CD14-positive monocyte (primary cell): ENCODE measurements around the gene SESN3. TPM values are rescaled to one million over a fixed set of nuclear protein-coding genes. Genes with fewer than 3 reads are reported as not detected.

Source experiments
- DNase-seq, 3 donors: peaks; one replicate each; pipeline ENCODE4 v3.0.0-alpha.2; 2011 to 2022
- H2AFZ ChIP-seq: 2 replicates; pipeline ENCODE4 v1.6.0; 2012; ENCODE audit warnings: mild to moderate bottlenecking, low read depth, low read length, inconsistent platforms; ENCODE audit not compliant: insufficient read depth, poor library complexity, severe bottlenecking
- H3K27ac ChIP-seq, 2 donors: 1 replicate in 1 of 2; 2 replicates in 1 of 2; pipeline ENCODE4 v1.5.1; 2012 to 2013; ENCODE audit warnings: low read length in 2 of 2, control low read depth in 1 of 2, inconsistent platforms in 1 of 2, low read depth in 1 of 2, mild to moderate bottlenecking in 1 of 2
- H3K27me3 ChIP-seq, 2 donors: one replicate each; pipeline versions ENCODE4 v1.6.0 to v1.6.1; 2011 to 2013; ENCODE audit warnings: low read length in 2 of 2; ENCODE audit not compliant: control insufficient read depth in 2 of 2, insufficient read depth in 2 of 2
- H3K36me3 ChIP-seq, 2 donors: replicated peaks in 1 of 2; 1 replicate in 1 of 2; 2 replicates in 1 of 2; pipeline versions ENCODE4 v1.5.1 to v1.6.1; 2012 to 2013; ENCODE audit warnings: low read length in 2 of 2, control low read depth in 1 of 2, inconsistent platforms in 1 of 2, mild to moderate bottlenecking in 1 of 2; ENCODE audit not compliant: insufficient read depth in 2 of 2, control insufficient read depth in 1 of 2
- H3K4me1 ChIP-seq, 2 donors: 1 replicate in 1 of 2; 2 replicates in 1 of 2; pipeline versions ENCODE4 v1.5.1 to v1.6.1; 2012 to 2013; ENCODE audit warnings: low read length in 2 of 2, control low read depth in 1 of 2, inconsistent platforms in 1 of 2, mild to moderate bottlenecking in 1 of 2, moderate library complexity in 1 of 2; ENCODE audit not compliant: insufficient read depth in 2 of 2, control insufficient read depth in 1 of 2
- H3K4me2 ChIP-seq: replicated peaks from 2 replicates; pipeline ENCODE3; 2012; ENCODE audit warnings: low read length, moderate library complexity, mild to moderate bottlenecking; ENCODE audit not compliant: poor library complexity, severe bottlenecking; ENCODE audit errors: extremely low read depth
- H3K4me3 ChIP-seq, 3 experiments: fragments of 200-600 bp in 1 of 3; sonication (generic) in 1 of 3; replicated peaks in 1 of 3; 1 replicate in 2 of 3; 2 replicates in 1 of 3; pipeline ENCODE4 v1.5.1; 2011 to 2013; ENCODE audit warnings: low read length in 3 of 3, mild to moderate bottlenecking in 3 of 3, control low read depth in 2 of 3, low read depth in 2 of 3, inconsistent platforms in 1 of 3, moderate library complexity in 1 of 3
- H3K79me2 ChIP-seq: 2 replicates; pipeline ENCODE4 v1.6.0; 2012; ENCODE audit warnings: mild to moderate bottlenecking, control low read depth, inconsistent platforms, low read length, moderate library complexity; ENCODE audit not compliant: insufficient read depth
- H3K9ac ChIP-seq: 2 replicates; pipeline ENCODE4 v1.6.0; 2017; ENCODE audit warnings: low read length, mild to moderate bottlenecking; ENCODE audit not compliant: insufficient read depth, poor library complexity, severe bottlenecking
- H3K9me3 ChIP-seq, 2 donors: replicated peaks in 1 of 2; 1 replicate in 1 of 2; 2 replicates in 1 of 2; pipeline versions ENCODE4 v1.5.1 to v1.6.1; 2012 to 2013; ENCODE audit warnings: low read length in 2 of 2, control low read depth in 1 of 2; ENCODE audit not compliant: control insufficient read depth in 1 of 2, insufficient read depth in 1 of 2
- H4K20me1 ChIP-seq: 2 replicates; pipeline ENCODE4 v1.6.0; 2012; ENCODE audit warnings: mild to moderate bottlenecking, low read length, control low read depth, moderate library complexity; ENCODE audit not compliant: insufficient read depth
- H3K27ac Mint-ChIP-seq, 7 donors: one replicate each; pipeline ENCODE4 v1.8.0; 2020; ENCODE audit warnings: mild to moderate bottlenecking in 7 of 7, mixed read lengths in 7 of 7, moderate library complexity in 6 of 7, inconsistent platforms in 2 of 7
- H3K27me3 Mint-ChIP-seq, 3 donors: one replicate each; pipeline ENCODE4 v1.8.0; 2021 to 2022; ENCODE audit warnings: low read depth in 3 of 3, mild to moderate bottlenecking in 3 of 3, mixed read lengths in 3 of 3, moderate library complexity in 3 of 3, inconsistent platforms in 1 of 3
- H3K36me3 Mint-ChIP-seq, 2 donors: one replicate each; pipeline ENCODE4 v1.8.0; 2020; ENCODE audit warnings: mixed read lengths in 2 of 2, inconsistent platforms in 1 of 2, mild to moderate bottlenecking in 1 of 2
- H3K4me1 Mint-ChIP-seq: one replicate; pipeline ENCODE4 v1.8.0; 2020; ENCODE audit warnings: mild to moderate bottlenecking, mixed read lengths
- H3K4me3 Mint-ChIP-seq, 2 donors: one replicate each; pipeline ENCODE4 v1.8.0; 2020; ENCODE audit warnings: mild to moderate bottlenecking in 2 of 2, mixed read lengths in 2 of 2, moderate library complexity in 1 of 2
- H3K9me3 Mint-ChIP-seq, 7 donors: one replicate each; pipeline ENCODE4 v1.8.0; 2020 to 2022; ENCODE audit warnings: mixed read lengths in 7 of 7, mild to moderate bottlenecking in 6 of 7, moderate library complexity in 6 of 7, inconsistent platforms in 2 of 7
- CTCF ChIP-seq: fragments of 200-600 bp; IDR thresholded peaks from one replicate; pipeline ENCODE4 v1.8.0; 2022; ENCODE audit warnings: antibody characterized with exemption, mild to moderate bottlenecking
- WGBS: methylation state at CpG from one replicate; pipeline ENCODE4 v1.1.5; 2013; ENCODE audit warnings: missing lambda C conversion rate; ENCODE audit not compliant: insufficient coverage; 5-methylcytosine and 5-hydroxymethylcytosine counted together
- intact Hi-C, 2 donors: fragments of 100-400 bp; cut with micrococcal nuclease; formaldehyde crosslinking; loops; one replicate each; pipeline versions ENCODE4 v1.15.0 to v1.15.1; 2023
- polyA plus RNA-seq, 3 donors: library from polyadenylated mRNA; depleted of rRNA in 1 of 3; unstranded in 2 of 3; stranded (reverse) in 1 of 3; fragments of 300-500 nt in 2 of 3; fragments of >200 nt in 1 of 3; fragmentation: Illumina TruSeq in 2 of 3; gene quantifications; 1 replicate in 2 of 3; 2 replicates in 1 of 3; pipeline ENCODE4 v1.2.3, GENCODE V29; 2012 to 2021

Gene SESN3
- polyA plus RNA-seq, 3 donors: 1.1 to 7.4 (median 1.4) TPM

- peak overlapping the region; percentile 73 for H3K9ac ChIP-seq
- H3K79me2 ChIP-seq: no peaks in the 10 kb centered on the region
- H3K27ac Mint-ChIP-seq: peak overlapping the region in 1 of 7 donors; percentile 76
- H3K9me3 ChIP-seq: no peaks in the 10 kb centered on the region
- intact Hi-C loops: loop anchor here (2.0 to 5.0 kb wide), 7 partner anchors 81 to 615 kb away; partner anchors contain the start of genes SESN3 (in 1 of the 2) and SRSF8 (in 1 of the 2)
- H3K27me3 ChIP-seq: peaks cover 0 to 6% of the 10 kb centered on the region in 2 donors
- H3K27ac ChIP-seq: no peak overlapping the region
- H3K4me3 Mint-ChIP-seq: peak overlapping the region; percentile 96 to 97
- no peaks in the 10 kb centered on the region for H3K36me3 Mint-ChIP-seq
- H3K4me1 Mint-ChIP-seq: peaks cover 35% of the 10 kb centered on the region
- DNase-seq: no peak
- H4K20me1 ChIP-seq: no peaks in the 10 kb centered on the region
- H3K27me3 Mint-ChIP-seq: peaks cover 2 to 16% (median 6%) of the 10 kb centered on the region in 3 donors
- peak overlapping the region; percentile 67 to 89 (median 75) for H3K4me3 ChIP-seq
- 26% methylated on average over 18 of the region's 23 CpGs for WGBS
- H3K4me2 ChIP-seq: peak overlapping the region; percentile 91
- no peak for TF ChIP-seq CTCF
- H2AFZ ChIP-seq: peak overlapping the region; percentile 95
- H3K36me3 ChIP-seq: no peaks in the 10 kb centered on the region
- H3K9me3 Mint-ChIP-seq: no peaks in the 10 kb centered on the region
- H3K4me1 ChIP-seq: peaks cover 22 to 33% of the 10 kb centered on the region in 2 donors
Observed at GRCh38 chr11:95149651-95150364, 81.2 kb downstream of the SESN3 start.

GRCh38 chr11:95148938-95149337 is 82.1 kb downstream of the SESN3 start:
- H3K4me1 ChIP-seq: peaks cover 22 to 33% of the 10 kb centered on the region in 2 donors
- H3K27me3 ChIP-seq: peaks cover 0 to 6% of the 10 kb centered on the region in 2 donors
- no peaks in the 10 kb centered on the region for H4K20me1 ChIP-seq
- peak overlapping the region in 2 of 7 donors; percentile 1 to 14 for H3K27ac Mint-ChIP-seq
- no peaks in the 10 kb centered on the region for H3K36me3 Mint-ChIP-seq
- no peaks in the 10 kb centered on the region for H3K36me3 ChIP-seq
- H2AFZ ChIP-seq: no peak overlapping the region
- no peak overlapping the region for H3K4me3 Mint-ChIP-seq
- no peak for DNase-seq
- no peaks in the 10 kb centered on the region for H3K9me3 ChIP-seq
- H3K4me1 Mint-ChIP-seq: peaks cover 33% of the 10 kb centered on the region
- intact Hi-C loops: no loop called here
- WGBS: 21% methylated on average over 1 of the region's 2 CpGs
- H3K27me3 Mint-ChIP-seq: peaks cover 2 to 20% (median 6%) of the 10 kb centered on the region in 3 donors
- no peak overlapping the region for H3K27ac ChIP-seq
- no peak overlapping the region for H3K9ac ChIP-seq
- H3K9me3 Mint-ChIP-seq: no peaks in the 10 kb centered on the region
- H3K4me2 ChIP-seq: no peak overlapping the region
- H3K4me3 ChIP-seq: no peak overlapping the region
- no peaks in the 10 kb centered on the region for H3K79me2 ChIP-seq
- TF ChIP-seq CTCF: no peak
